SH-SY5Y (cell line): ENCODE results near the gene MID2.

Source experiments
- GATA2 ChIP-seq: IDR thresholded peaks from 2 replicates; pipeline ENCODE4 v1.6.1; 2011; ENCODE audit warnings: mild to moderate bottlenecking, low read depth, low read length
- GATA3 ChIP-seq: IDR thresholded peaks from 2 replicates; pipeline ENCODE4 v1.6.1; 2011; ENCODE audit warnings: low read depth, mild to moderate bottlenecking, low read length, moderate library complexity

Gene MID2

DNA sequence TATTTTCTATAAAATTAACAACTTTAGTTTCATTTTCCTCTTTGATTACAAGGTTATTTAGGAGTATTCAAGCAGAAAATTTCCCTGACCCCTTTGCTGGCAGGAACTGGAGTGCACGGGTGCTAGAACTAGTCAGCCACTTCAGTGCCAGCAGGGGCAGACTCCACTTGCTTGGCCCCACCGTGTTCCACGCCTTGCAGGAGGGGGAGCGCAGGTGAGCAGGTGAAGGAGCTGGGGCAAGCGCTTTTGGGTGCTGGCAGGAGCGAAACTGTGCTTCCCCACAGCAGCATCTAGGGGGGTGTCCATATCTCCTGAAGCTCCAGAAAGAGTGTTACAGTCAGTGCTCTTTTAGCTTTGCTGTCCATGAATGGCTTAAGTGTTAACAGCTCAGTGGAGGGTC, 45.5 kb downstream of the MID2 start:
- TF ChIP-seq GATA2 = no peak
- TF ChIP-seq GATA3 = no peak

DNA sequence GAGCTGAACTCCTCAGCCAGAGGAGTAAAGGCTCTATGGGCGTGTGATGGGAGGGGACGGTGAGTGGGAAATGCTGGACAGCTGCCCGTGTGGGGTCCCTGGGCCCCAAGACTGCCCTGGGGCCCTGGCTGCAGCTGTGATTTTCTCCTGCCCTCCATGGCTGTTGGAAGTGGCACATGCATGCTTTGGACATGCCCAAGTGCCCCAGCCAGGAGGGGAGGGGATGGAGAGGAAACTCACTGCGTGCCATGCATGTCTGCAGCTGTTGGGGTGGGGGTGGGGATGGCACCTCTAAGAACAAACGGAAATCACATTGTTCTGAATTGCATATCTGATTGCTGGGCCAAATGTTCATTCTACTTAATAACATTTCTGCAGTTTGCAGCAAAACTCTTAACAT, 52.4 kb downstream of the MID2 start:
- TF ChIP-seq GATA3 (no peak), GATA2 (no peak)

DNA sequence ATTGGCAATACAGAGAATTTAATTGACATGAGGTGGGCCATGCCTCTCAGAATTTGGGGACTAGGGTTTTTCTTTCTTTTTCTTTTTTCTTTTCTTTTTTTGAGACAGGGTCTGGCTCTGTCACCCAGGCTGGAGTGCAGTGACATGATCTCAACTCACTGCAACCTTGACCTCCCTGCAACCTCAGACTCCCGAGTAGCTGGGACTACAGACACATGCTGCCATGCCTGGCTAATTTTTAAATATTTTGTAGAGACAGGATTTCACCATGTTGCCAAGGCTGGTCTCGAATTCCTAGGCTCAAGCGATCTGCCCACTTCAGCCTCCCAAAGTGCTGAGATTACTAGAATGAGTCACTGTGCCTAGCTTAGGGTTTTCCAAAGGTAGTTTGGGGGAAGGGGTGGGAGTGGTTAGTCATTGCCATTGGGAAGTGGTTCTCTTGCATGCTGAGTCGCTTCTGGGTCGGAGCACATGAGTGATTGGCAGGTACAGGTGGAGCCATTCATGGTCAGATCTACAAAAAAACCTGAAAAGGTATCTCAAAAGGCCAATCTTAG, 54.5 kb downstream of the MID2 start:
- TF ChIP-seq GATA3 (no peak), GATA2 (no peak)

DNA sequence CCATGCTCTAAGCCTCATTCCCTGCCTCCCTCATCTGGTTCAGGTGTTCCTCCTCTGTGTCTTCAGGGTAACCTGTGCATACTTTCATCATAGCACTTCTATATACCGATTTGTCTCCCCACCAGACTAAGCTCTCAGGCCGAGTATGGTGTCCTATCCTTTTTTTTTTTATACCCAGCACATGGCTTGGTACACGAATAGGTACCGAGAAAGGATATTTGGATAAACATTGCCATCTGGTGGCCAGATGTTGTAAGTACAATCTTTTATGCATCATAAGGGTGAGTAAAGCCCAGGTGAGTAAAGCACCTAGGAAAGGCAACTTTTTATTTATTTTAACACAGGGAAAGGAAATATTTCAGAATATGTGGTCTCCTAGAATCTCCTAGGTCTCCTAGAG, 68.4 kb downstream of the MID2 start:
- TF ChIP-seq GATA3 = no peak
- TF ChIP-seq GATA2 = no peak

DNA sequence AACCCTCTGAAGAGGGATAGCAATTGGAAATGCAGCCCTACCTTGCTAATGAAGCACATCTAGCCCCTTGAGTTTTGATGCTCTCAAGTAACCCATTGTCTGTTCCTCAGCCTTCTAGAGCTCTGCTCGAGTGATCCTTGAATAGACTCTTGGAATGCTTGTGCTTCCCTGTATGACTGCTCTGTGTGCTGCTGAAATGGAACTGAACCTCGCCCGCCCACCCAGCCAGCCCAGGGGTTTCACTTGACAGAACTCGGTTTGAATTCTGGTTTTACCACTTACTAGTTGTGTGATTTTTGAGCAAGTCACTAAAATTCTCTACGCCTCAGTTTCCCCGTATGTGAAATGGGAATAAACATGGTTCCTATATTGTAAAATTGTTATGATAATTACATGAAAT, 77.1 kb downstream of the MID2 start:
- TF ChIP-seq GATA2 (no peak), GATA3 (no peak)

DNA sequence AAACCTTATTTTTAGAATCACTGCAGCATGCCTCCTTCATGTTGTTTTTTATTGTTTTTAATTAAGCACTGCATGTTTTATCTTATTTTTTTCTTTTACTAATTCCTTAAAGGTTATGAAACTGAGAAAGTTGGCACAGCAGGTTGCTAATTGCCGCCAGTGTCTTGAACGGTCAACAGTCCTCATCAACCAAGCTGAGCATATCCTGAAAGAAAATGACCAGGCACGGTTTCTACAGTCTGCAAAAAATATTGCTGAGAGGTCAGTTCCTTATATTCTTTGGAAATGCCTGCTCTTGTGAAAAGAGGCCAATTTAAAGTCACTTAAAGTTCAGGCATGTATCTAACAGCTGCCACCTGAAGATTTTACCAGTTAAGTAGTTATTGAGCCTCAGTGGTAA, 79.7 kb downstream of the MID2 start:
- TF ChIP-seq GATA2 (no peak), GATA3 (no peak)

DNA sequence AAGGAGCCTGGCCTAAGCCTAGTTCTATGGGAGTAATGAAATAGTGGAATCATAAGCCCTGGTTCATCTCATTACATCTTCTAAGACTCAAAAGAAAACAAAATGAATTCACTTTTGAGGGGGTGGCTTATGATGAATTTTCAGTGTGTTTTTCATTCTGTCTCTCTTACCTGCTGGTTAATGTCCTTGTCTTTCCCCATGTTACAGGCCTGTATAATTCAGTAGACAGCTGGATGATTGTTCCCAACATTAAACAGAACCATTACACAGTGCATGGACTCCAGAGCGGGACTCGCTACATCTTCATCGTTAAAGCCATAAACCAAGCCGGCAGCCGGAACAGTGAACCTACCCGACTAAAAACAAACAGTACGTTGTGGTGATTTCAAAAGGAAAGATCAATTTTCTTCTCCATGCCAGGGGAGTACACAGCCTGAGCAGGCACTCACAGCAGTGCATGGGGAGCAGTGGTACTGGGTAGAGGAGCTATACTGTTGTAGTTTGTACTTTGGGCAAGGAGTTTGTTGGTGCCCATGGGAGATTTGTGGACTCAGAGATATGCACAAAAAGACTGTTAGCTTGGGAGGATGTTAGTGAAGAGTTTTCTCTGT, 98.6 kb downstream of the MID2 start:
- TF ChIP-seq GATA2 (no peak), GATA3 (no peak)

DNA sequence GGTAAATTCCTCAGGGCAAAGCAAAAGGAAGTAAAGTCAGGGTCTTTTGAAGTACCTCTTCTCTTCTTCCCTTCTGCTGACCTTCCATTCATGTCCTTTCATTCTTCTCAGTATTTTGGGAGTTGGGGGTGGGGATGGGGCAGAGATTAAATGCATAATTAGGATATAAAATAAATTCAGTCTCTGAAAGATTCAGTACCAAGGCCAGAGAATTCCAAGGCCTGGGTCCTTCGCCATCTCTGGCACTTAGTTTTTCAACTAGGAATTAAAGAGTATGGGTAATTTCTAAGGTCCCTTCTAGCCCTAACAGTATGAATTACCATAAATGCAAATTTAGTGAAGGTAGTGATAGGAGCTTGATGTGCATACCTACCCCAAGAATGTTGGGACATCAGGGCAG, 108.6 kb downstream of the MID2 start:
- TF ChIP-seq GATA3 (no peak), GATA2 (no peak)

DNA sequence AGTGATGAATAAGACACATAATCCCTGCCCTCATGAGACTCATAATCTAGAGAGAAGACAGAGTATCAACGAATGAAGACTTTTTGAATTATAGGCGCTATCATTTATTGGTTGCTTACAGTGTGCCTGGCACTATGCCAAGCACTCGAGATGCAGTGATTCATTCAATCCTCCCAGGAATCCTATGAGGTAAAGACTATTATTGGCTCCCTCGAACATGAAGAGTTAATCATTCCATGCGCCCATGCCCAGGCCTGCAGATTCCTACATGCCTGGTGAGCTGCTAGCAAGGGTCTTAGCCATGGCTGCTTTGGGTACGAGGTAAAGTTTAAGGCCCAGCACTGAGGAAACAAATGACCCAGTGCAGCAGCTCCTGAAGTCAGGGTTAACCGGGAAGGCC, 109.5 kb downstream of the MID2 start:
- no peak for TF ChIP-seq GATA3
- no peak for TF ChIP-seq GATA2

DNA sequence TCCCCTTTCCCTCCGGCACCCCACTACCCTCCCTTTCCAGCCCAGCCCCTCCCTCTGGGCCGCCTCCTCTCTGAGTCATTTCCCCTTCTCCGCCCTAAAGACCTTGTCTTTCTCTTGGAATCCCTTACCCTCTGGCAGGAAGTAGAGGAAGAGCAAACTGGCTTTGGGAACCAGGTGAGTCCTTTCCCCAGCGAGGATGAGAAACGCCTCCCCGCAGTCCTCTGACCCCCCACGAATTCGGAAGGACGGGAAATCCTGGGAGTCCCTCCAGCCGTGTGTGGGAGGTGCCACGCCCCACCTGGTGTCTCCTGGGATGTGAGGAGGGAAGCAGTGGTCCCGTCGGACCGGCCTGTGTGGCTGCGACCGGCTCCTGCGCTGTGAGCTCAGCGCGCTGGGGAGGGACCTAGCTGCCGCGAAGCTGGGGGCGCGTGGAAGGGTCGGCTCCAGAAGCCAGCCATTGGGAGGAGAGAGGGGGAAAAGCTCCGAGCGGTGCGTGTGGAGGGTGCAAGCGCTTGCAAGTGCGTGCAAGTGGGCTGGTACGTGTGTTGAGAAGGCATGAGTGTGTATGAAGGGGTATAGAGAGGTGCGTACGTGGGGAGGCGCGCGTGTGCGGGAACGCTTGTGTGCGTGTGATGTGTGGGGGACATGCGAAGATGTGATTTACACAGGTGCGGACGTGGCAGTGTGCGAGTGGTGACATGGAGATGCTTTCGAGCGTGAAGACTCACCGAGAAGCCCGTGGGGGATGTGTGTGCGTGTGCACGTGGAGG, 110.2 kb downstream of the MID2 start:
- TF ChIP-seq GATA2 = no peak
- no peak for TF ChIP-seq GATA3

DNA sequence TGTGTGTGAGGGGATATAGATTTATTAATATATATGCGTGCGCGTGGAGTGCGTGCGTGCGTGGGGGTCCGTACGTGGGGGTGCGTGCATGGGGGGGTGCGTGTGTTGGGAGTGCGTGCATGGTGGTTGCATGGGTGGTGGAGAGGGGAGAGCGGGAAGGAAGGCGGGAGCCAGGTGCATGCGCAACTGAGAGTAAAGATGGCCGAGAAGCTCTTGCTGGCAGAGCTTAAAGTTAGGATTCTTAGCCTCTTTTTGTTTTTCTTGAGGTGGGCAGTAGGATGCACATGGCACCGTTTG, 110.7 kb downstream of the MID2 start:
- TF ChIP-seq GATA3 (no peak), GATA2 (no peak)

DNA sequence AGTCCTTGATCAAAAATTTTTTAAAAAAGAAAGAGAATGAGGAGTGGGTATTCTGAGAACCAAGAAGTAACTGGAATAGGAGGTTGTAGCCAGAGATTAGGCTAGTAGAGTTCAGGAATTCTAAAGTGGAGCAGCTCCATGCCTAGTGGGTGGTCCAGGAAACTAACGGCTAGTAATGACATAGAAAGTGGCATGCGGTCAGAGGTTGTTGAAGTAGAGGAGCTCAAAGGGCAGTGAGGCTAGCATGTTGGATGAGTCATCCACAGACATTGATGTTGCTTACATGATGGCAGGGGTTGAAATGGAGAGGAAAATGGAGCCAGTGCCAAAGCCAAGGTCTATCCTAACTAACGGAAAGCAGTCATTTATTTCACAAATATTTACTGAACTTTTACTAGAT, 114.4 kb downstream of the MID2 start:
- TF ChIP-seq GATA2 = no peak
- TF ChIP-seq GATA3 = no peak

DNA sequence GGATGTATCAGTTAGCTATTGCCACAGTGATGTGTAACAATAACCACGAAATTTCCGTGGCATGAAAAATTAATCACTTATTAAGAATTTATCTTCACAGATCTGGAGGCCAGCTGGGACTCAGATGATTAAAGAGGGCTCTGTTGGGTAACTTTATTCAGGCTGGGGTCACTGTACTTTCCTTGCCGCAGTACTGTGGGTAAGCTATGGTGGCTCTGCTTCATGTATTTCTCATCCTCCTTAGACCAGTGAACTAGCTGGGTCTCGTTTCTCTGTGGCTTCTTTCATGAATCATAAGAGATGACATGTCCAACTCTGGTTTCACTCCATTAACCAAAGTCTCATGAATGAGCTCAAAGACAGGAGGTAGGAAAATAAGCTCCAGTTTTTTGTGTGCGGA, 143.0 kb downstream of the MID2 start:
- TF ChIP-seq GATA3 = no peak

DNA sequence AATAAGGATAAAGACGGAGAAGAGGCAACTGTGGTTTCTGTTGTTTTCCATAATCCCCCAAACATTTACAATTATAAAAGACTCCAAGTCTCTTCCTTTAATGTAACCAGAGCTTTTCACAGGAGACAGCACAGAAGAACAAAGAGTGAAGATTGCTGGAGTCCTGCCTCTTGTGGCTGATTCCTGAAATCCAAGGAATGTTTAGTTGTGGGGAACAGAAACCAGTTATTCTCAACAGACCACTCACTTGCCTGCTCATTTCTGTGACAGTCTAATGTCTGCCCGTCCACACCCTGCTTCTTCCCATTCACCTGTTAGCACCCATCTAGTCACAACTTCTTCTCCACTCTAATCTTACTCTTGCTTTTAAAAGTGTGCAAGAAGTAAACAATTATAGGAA, 144.4 kb downstream of the MID2 start:
- TF ChIP-seq GATA2 (no peak), GATA3 (no peak)

DNA sequence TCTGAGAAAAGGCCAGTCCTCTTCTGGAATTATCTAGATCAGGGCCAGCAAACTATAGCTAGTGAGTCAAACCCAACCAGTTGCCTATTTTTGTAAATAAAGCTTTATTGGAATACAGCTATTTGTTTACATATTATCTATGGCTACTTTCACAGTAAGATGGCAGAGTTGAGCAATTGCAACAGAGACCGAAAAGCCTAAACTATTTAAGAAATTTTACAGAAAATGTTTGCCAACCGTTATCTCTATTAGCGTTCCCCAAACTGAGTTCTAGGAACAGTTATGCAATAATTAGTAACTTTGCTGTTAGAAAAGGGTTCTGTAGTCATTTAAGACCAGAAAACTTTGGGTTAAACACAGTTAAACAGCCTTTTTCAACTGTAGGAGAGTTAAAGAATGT, 146.0 kb downstream of the MID2 start:
- no peak for TF ChIP-seq GATA2
- TF ChIP-seq GATA3 = no peak
